Measurements from ENCODE around the gene RASA2.

DNA sequence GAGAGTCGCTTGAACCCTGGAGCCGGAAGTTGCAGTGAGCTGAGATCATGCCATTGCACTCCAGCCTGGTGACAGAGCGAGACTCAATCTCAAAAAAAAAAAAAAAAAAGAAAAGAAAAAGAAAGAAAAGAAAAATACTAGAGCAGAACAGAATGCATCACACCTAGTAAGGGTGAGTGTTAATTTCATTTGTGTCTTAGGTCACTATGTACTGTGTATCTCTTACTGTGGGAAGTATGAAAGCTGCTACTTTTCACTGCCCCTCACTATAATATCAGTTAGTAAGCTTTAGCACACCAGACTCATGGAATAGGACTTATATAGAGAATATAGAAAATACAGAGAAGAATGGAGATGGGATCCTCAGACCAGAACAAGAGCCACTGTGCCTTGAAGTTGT, 45.9 kb upstream of the RASA2 start:
- no peak for TF ChIP-seq EZH2 (optimal IDR thresholded peaks at IDR 0.05; ENCODE audit: low read depth, low read length)
- TF ChIP-seq, protein P1, sequence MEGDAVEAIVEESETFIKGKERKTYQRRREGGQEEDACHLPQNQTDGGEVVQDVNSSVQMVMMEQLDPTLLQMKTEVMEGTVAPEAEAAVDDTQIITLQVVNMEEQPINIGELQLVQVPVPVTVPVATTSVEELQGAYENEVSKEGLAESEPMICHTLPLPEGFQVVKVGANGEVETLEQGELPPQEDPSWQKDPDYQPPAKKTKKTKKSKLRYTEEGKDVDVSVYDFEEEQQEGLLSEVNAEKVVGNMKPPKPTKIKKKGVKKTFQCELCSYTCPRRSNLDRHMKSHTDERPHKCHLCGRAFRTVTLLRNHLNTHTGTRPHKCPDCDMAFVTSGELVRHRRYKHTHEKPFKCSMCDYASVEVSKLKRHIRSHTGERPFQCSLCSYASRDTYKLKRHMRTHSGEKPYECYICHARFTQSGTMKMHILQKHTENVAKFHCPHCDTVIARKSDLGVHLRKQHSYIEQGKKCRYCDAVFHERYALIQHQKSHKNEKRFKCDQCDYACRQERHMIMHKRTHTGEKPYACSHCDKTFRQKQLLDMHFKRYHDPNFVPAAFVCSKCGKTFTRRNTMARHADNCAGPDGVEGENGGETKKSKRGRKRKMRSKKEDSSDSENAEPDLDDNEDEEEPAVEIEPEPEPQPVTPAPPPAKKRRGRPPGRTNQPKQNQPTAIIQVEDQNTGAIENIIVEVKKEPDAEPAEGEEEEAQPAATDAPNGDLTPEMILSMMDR (IDR thresholded peaks at IDR 0.05; ENCODE audit: low read length), result no peak
